GM19397 (cell line): ENCODE results near the gene TRIM49C.
"Not testable (repeated sequence)": the region's sequence is repeated elsewhere in the genome, so short reads cannot be mapped to it uniquely, and the experiment has no call there.

Source experiments
- ATAC-seq: cut with Tn5 transposase; IDR thresholded peaks from one replicate; pipeline ENCODE4 v1.9.1; 2021; ENCODE audit warnings: mild to moderate bottlenecking, moderate library complexity; ENCODE audit not compliant: unreplicated experiment

TRIM49C gene

GRCh38 chr11:90030806-90031205, at the start of gene TRIM49C:
TRIM49C (plus strand) TSS chr11:90031106; CDS start chr11:90035212, 4,106 bp downstream.
- ATAC-seq: not testable (repeated sequence)

- not testable (repeated sequence) for ATAC-seq
Observed at GRCh38 chr11:90024184-90024583, 6.7 kb upstream of the TRIM49C start.

GRCh38 chr11:90051591-90052209, 20.8 kb downstream of the TRIM49C start:
- not testable (repeated sequence) for ATAC-seq

- not testable (repeated sequence) for ATAC-seq
Observed at GRCh38 chr11:90052311-90052710, 21.4 kb downstream of the TRIM49C start.

GRCh38 chr11:90053545-90053944, 22.6 kb downstream of the TRIM49C start:
- ATAC-seq: not testable (repeated sequence)

- ATAC-seq: not testable (repeated sequence)
Observed at GRCh38 chr11:90085650-90086049, 54.7 kb downstream of the TRIM49C start, which contains the start of gene UBTFL1. UBTFL1 (plus strand) TSS chr11:90085950; CDS start chr11:90085950, 0 bp downstream.

GRCh38 chr11:90088731-90089130, 57.8 kb downstream of the TRIM49C start:
- ATAC-seq: not testable (repeated sequence)
